ENCODE results near the gene GABPA. TPM values are rescaled to one million over a fixed set of nuclear protein-coding genes. Genes with fewer than 3 reads are reported as not detected.

Gene GABPA
- total RNA-seq, 1 donor from 2014 or later, result 26.1 TPM

Other genes with a start within 250 kb of the GABPA start
- 33.4 TPM for gene MRPL39, start 127.5 kb upstream of the GABPA start, total RNA-seq
- 18.8 TPM for gene JAM2, start 95.7 kb upstream of the GABPA start, total RNA-seq
- gene ATP5PF, start 68 bp upstream of the GABPA start, total RNA-seq, result 90.3 TPM